Endothelial cell of umbilical vein (primary cell): ENCODE results near the gene ABI3BP. TPM values are rescaled to one million over a fixed set of nuclear protein-coding genes. Genes with fewer than 3 reads are reported as not detected.

Source experiments
- BruUV-seq: library from RNA; stranded (reverse); fragments of 400-500 nt; replicated peaks from 2 replicates; lab custom pipeline; 2021; lab: Mats Ljungman, UMichigan
- CTCF ChIA-PET: fragments of 300-600, 350-600 bp; sonication (Branson Sonifier 250); formaldehyde crosslinking; loops from one replicate; lab custom pipeline; 2021; ENCODE audit warnings: antibody characterized with exemption, inconsistent platforms; lab: Charles Lee
- POLR2A ChIA-PET: fragments of 300-600, 350-600 bp; sonication (Branson Sonifier 250); formaldehyde crosslinking; loops from one replicate; lab custom pipeline; 2021; ENCODE audit warnings: antibody characterized with exemption, inconsistent platforms; lab: Charles Lee
- DNase-seq: peaks from one replicate; pipeline ENCODE4 v3.0.0-alpha.2; 2011; ENCODE audit warnings: low read depth, low spot score
- FAIRE-seq: peaks from 2 replicates; lab custom pipeline; 2011; peaks lifted over from hg19 to GRCh38; lab: Jason Lieb, UNC
- H2AFZ ChIP-seq: 2 replicates; pipeline ENCODE4 v1.6.0; 2012; ENCODE audit warnings: low read depth, low read length, control low read depth, inconsistent platforms
- H3K27ac ChIP-seq: 2 replicates; pipeline ENCODE4 v1.5.1; 2011; ENCODE audit warnings: low read depth, mild to moderate bottlenecking, control low read depth, low read length, moderate library complexity; ENCODE audit not compliant: insufficient read depth
- H3K27me3 ChIP-seq, 2 experiments: 2 replicates each; pipeline versions ENCODE4 v1.6.0 to v1.6.1; 2011; ENCODE audit warnings: low read length in 2 of 2, mixed read lengths in 1 of 2; ENCODE audit not compliant: control insufficient read depth in 2 of 2, insufficient read depth in 2 of 2
- H3K36me3 ChIP-seq, 2 experiments: 2 replicates in 1 of 2; 3 replicates in 1 of 2; pipeline ENCODE4 v1.5.1; 2011; ENCODE audit warnings: low read length in 2 of 2, mild to moderate bottlenecking in 1 of 2, moderate library complexity in 1 of 2; ENCODE audit not compliant: control insufficient read depth in 2 of 2, insufficient read depth in 2 of 2; ENCODE audit errors: extremely low read depth in 1 of 2
- H3K4me1 ChIP-seq: 3 replicates; pipeline ENCODE4 v1.5.1; 2011; ENCODE audit warnings: mild to moderate bottlenecking, low read length; ENCODE audit not compliant: control insufficient read depth, insufficient read depth; ENCODE audit errors: extremely low read depth
- H3K4me2 ChIP-seq: 2 replicates; pipeline ENCODE4 v1.6.1; 2011; ENCODE audit warnings: low read length, control low read depth, mixed read lengths; ENCODE audit not compliant: insufficient read depth
- H3K4me3 ChIP-seq, 3 experiments: fragments of 200-600 bp in 1 of 3; sonication (generic), shearing (Covaris generic) in 1 of 3; replicated peaks in 1 of 3; 2 replicates each; pipeline ENCODE4 v1.5.1; 2011 to 2016; ENCODE audit warnings: control low read depth in 3 of 3, low read length in 3 of 3, mild to moderate bottlenecking in 2 of 3, inconsistent platforms in 1 of 3, low read depth in 1 of 3, moderate library complexity in 1 of 3; ENCODE audit not compliant: insufficient read depth in 1 of 3
- H3K79me2 ChIP-seq: 2 replicates; pipeline ENCODE4 v1.6.0; 2012; ENCODE audit warnings: low read length, inconsistent platforms; ENCODE audit not compliant: control insufficient read depth, insufficient read depth
- H3K9ac ChIP-seq: replicated peaks from 2 replicates; pipeline ENCODE3; 2011; ENCODE audit warnings: low read length, control low read depth; ENCODE audit not compliant: insufficient read depth; ENCODE audit errors: extremely low read depth
- H3K9me1 ChIP-seq: replicated peaks from 3 replicates; pipeline ENCODE4 v1.6.0; 2011; ENCODE audit warnings: mild to moderate bottlenecking, low read length; ENCODE audit not compliant: control insufficient read depth, insufficient read depth; ENCODE audit errors: extremely low read depth
- H3K9me3 ChIP-seq: replicated peaks from 2 replicates; pipeline ENCODE4 v1.5.1; 2012; ENCODE audit warnings: low read length, inconsistent platforms; ENCODE audit not compliant: control insufficient read depth, insufficient read depth
- H4K20me1 ChIP-seq: replicated peaks from 2 replicates; pipeline ENCODE3; 2011; ENCODE audit warnings: mild to moderate bottlenecking, low read length; ENCODE audit not compliant: control insufficient read depth, insufficient read depth; ENCODE audit errors: extremely low read depth
- EZH2 ChIP-seq: IDR thresholded peaks from 2 replicates; pipeline ENCODE4 v1.6.1; 2012; ENCODE audit warnings: borderline replicate concordance, low read depth, mild to moderate bottlenecking, moderate library complexity, low read length, inconsistent platforms; ENCODE audit not compliant: severe bottlenecking
- FOS ChIP-seq: IDR thresholded peaks from 2 replicates; pipeline ENCODE4 v1.6.1; 2011; ENCODE audit warnings: mild to moderate bottlenecking, low read length, moderate library complexity, borderline replicate concordance; ENCODE audit not compliant: insufficient read depth
- GATA2 ChIP-seq: IDR thresholded peaks from 2 replicates; pipeline ENCODE4 v1.7.0; 2011; ENCODE audit warnings: low read depth, mild to moderate bottlenecking, moderate library complexity, mixed read lengths, low read length; ENCODE audit not compliant: insufficient read length, insufficient read depth
- JUN ChIP-seq: IDR thresholded peaks from 2 replicates; pipeline ENCODE4 v1.6.1; 2011; ENCODE audit warnings: borderline replicate concordance, low read depth; ENCODE audit not compliant: insufficient read length, insufficient read depth
- MYC ChIP-seq: IDR thresholded peaks from one replicate; pipeline ENCODE4 v1.6.1; 2011; ENCODE audit warnings: mild to moderate bottlenecking, low read depth, low read length
- POLR2A ChIP-seq: IDR thresholded peaks from 2 replicates; pipeline ENCODE4 v1.6.1; 2012; ENCODE audit warnings: low read depth, mild to moderate bottlenecking, control low read depth, low read length
- POLR2AphosphoS5 ChIP-seq: IDR thresholded peaks from 2 replicates; pipeline ENCODE4 v1.6.1; 2012; ENCODE audit warnings: low read depth, mild to moderate bottlenecking, control low read depth, low read length, moderate library complexity; ENCODE audit not compliant: insufficient read depth
- dilution Hi-C: fragments of 300-500 bp; cut with MboI; formaldehyde crosslinking; loops from one replicate; pipeline ENCODE4 v1.15.0; 2019; ENCODE audit warnings: low sequenced_read_pairs; ENCODE audit not compliant: extremely low pct_ligation_motif_present
- intact Hi-C: fragments of 100-400 bp; cut with micrococcal nuclease; formaldehyde crosslinking; loops from one replicate; pipeline ENCODE4 v1.10.0; 2022
- polyA plus RNA-seq, 4 experiments: library from polyadenylated mRNA; depleted of rRNA in 3 of 4; stranded (reverse) in 3 of 4; unstranded in 1 of 4; fragments of >200 nt; gene quantifications; 2 replicates each; pipeline versions ENCODE4 v1.2.1 to v1.2.3, GENCODE V29; 2011 to 2012; ENCODE audit warnings: missing spikeins in 1 of 4
- total RNA-seq: library from RNA; stranded (reverse); gene quantifications from 2 replicates; pipeline ENCODE4 v1.2.3, GENCODE V29; 2021
- TF ChIP-seq, protein P1 (sequence below), 2 donors: IDR thresholded peaks; 1 replicate in 1 of 2; 2 replicates in 1 of 2; pipeline ENCODE4 v1.5.1; 2011; ENCODE audit warnings: low read length in 2 of 2, mild to moderate bottlenecking in 2 of 2, moderate library complexity in 2 of 2, control low read depth in 1 of 2, inconsistent platforms in 1 of 2, low read depth in 1 of 2; ENCODE audit not compliant: insufficient read depth in 1 of 2; ENCODE audit errors: extremely low read depth in 1 of 2
- TF ChIP-seq, protein P2 (sequence below): IDR thresholded peaks from 2 replicates; pipeline ENCODE4 v1.6.1; 2011; ENCODE audit not compliant: insufficient read depth, insufficient read length

Gene ABI3BP
- total and polyA plus RNA-seq, 2 donors (not counting 3 experiments of a cell fraction or from before 2014, with no cell fraction given) = 78.1 to 106 TPM

DNA sequence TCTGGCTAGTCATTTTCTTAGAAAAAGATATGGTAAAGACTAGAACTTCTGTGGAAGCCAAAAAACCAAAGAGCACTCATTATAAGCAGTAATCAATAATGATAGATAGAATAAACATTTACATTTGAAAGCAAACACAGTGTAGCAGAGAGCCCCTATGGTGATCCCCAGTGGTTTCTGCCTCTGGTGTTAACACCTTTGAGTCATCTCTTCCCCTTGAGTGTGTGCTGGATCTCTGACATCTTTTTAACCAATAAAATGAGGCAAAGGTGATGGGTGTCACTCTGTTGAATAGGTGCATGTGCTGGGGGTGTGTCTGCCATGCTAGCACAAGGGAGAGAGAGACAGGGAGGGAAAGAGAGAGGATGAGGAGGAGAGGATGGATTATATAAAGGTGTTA, 162.3 kb downstream of the ABI3BP start:
- no peaks in the 10 kb centered on the region for H3K9me1 ChIP-seq
- no peaks in the 10 kb centered on the region for H3K27me3 ChIP-seq
- H3K4me3 ChIP-seq = no peak overlapping the region
- no peak overlapping the region for H3K9ac ChIP-seq
- DNase-seq (no peak), FAIRE-seq (no peak)
- CTCF ChIA-PET = interaction anchor here (1.0 to 1.9 kb wide), 2 partner anchors 12 to 365 kb away, joined by 3 to 7 read pairs; no protein-coding TSS in a partner anchor
- no peaks in the 10 kb centered on the region for H3K79me2 ChIP-seq
- H3K27ac ChIP-seq = no peak overlapping the region
- no TSS peak for BruUV-seq
- H3K4me1 ChIP-seq = peaks cover 1% of the 10 kb centered on the region
- TF ChIP-seq EZH2 (no peak), JUN (no peak), POLR2A (no peak), GATA2 (no peak)
- POLR2A ChIA-PET = no interaction called here
- H3K4me2 ChIP-seq = no peak overlapping the region
- dilution Hi-C loops (no loop called here), intact Hi-C loops (no loop called here)
- H3K36me3 ChIP-seq = no peaks in the 10 kb centered on the region
- H4K20me1 ChIP-seq = no peaks in the 10 kb centered on the region
- no peak overlapping the region for H2AFZ ChIP-seq
- H3K9me3 ChIP-seq = no peaks in the 10 kb centered on the region

DNA sequence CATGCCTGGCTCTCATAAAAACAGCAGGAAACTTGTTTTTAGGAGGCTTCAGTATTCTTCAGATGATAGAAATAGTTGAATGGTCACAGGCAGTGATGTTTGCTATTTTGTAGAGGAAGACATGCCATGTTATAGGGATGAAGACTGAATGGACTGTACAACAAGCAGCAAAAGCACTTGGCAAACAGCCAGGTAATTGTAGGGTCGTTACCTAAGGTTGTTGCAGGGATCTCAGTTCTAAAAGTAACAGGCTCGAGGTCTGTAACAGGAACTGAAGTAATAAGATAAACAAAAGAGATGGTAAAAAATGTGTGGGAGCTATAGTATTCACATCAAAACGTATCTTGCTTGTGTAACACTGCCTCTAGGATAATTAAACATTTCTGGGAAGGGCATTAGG, 167.6 kb downstream of the ABI3BP start:
- dilution Hi-C loops = no loop called here
- Histone ChIP-seq H4K20me1 (no peaks in the 10 kb centered on the region), H3K9me3 (no peaks in the 10 kb centered on the region), H3K27ac (no peak overlapping the region), H3K79me2 (no peaks in the 10 kb centered on the region), H2AFZ (no peak overlapping the region), H3K4me2 (no peak overlapping the region), H3K4me1 (peaks cover 5% of the 10 kb centered on the region), H3K9me1 (no peaks in the 10 kb centered on the region), H3K27me3 (no peaks in the 10 kb centered on the region), H3K9ac (no peak overlapping the region), H3K36me3 (no peaks in the 10 kb centered on the region), H3K4me3 (no peak overlapping the region)
- intact Hi-C loops = no loop called here
- ChIA-PET POLR2A (no interaction called here), CTCF (interaction anchor here (0.8 kb wide), 1 partner anchor 9 kb away, joined by 3 read pairs; no protein-coding TSS in a partner anchor)
- no TSS peak for BruUV-seq
- TF ChIP-seq, protein P1, sequence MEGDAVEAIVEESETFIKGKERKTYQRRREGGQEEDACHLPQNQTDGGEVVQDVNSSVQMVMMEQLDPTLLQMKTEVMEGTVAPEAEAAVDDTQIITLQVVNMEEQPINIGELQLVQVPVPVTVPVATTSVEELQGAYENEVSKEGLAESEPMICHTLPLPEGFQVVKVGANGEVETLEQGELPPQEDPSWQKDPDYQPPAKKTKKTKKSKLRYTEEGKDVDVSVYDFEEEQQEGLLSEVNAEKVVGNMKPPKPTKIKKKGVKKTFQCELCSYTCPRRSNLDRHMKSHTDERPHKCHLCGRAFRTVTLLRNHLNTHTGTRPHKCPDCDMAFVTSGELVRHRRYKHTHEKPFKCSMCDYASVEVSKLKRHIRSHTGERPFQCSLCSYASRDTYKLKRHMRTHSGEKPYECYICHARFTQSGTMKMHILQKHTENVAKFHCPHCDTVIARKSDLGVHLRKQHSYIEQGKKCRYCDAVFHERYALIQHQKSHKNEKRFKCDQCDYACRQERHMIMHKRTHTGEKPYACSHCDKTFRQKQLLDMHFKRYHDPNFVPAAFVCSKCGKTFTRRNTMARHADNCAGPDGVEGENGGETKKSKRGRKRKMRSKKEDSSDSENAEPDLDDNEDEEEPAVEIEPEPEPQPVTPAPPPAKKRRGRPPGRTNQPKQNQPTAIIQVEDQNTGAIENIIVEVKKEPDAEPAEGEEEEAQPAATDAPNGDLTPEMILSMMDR (IDR thresholded peaks at IDR 0.05; ENCODE audit: extremely low read depth in 1 of 2, insufficient read depth in 1 of 2, low read depth in 1 of 2, low read length in 2 of 2) = no peak
- TF ChIP-seq POLR2AphosphoS5 (no peak), JUN (no peak), EZH2 (no peak), POLR2A (no peak), GATA2 (no peak), MYC (no peak), FOS (no peak)
- TF ChIP-seq, protein P2, sequence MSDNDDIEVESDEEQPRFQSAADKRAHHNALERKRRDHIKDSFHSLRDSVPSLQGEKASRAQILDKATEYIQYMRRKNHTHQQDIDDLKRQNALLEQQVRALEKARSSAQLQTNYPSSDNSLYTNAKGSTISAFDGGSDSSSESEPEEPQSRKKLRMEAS = no peak
- peak; percentile 70 for DNase-seq
- peak; percentile 15 for FAIRE-seq
